Renal cortex interstitium (tissue), 15 donors: Measurements from ENCODE around the gene SOX6. TPM values are rescaled to one million over a fixed set of nuclear protein-coding genes. Genes with fewer than 3 reads are reported as not detected.
A peak's percentile ranks its signal among the peaks of the same experiment; 100 is the strongest.
"Not testable (repeated sequence)": the region's sequence is repeated elsewhere in the genome, so short reads cannot be mapped to it uniquely, and the experiment has no call there.

Source experiments
- DNase-seq, 11 donors: peaks; one replicate each; pipeline ENCODE4 v3.0.0-alpha.2; 2013; ENCODE audit warnings: low read depth in 9 of 11, low spot score in 4 of 11; ENCODE audit errors: extremely low read depth in 1 of 11
- long read RNA-seq, 16 experiments: transcript quantifications; one replicate each; lab custom pipeline, GENCODE V29; 2026
- polyA plus RNA-seq, 3 donors: library from polyadenylated mRNA; unstranded; fragments of 120-200 nt; gene quantifications; one replicate each; pipeline ENCODE4 v1.2.1, GENCODE V29; 2013; ENCODE audit not compliant: insufficient read length in 3 of 3

The SOX6 gene
- polyA plus RNA-seq: 10 to 100 TPM; 20.4 to 24.9 (median 21.0) TPM
- long read RNA-seq, donor 1, partial matches to known transcripts: 649 of 661 reads
- long read RNA-seq, donor 1, other reads (novel, unspliced or antisense): 12 of 661 reads
- long read RNA-seq, donor 2: 0 reads
- long read RNA-seq, donor 3, partial matches to known transcripts: 574 of 1,094 reads
- long read RNA-seq, donor 3, other reads (novel, unspliced or antisense): 520 of 1,094 reads
- long read RNA-seq, donor 4, partial matches to known transcripts: 642 of 672 reads
- long read RNA-seq, donor 4, other reads (novel, unspliced or antisense): 30 of 672 reads
- long read RNA-seq, donor 5: 0 reads
- long read RNA-seq, donor 6, partial matches to known transcripts: 188 of 467 reads
- long read RNA-seq, donor 6, other reads (novel, unspliced or antisense): 279 of 467 reads
- long read RNA-seq, donor 7, partial matches to known transcripts: 1,123 of 1,157 reads
- long read RNA-seq, donor 7, other reads (novel, unspliced or antisense): 34 of 1,157 reads
- long read RNA-seq, donor 8, partial matches to known transcripts: 250 of 869 reads
- long read RNA-seq, donor 8, other reads (novel, unspliced or antisense): 619 of 869 reads
- long read RNA-seq, donor 9, partial matches to known transcripts: 638 of 682 reads
- long read RNA-seq, donor 9, other reads (novel, unspliced or antisense): 44 of 682 reads
- long read RNA-seq, donor 10, partial matches to known transcripts: 456 of 493 reads
- long read RNA-seq, donor 10, other reads (novel, unspliced or antisense): 37 of 493 reads
- long read RNA-seq, donor 11, partial matches to known transcripts: 8 of 8 reads
- long read RNA-seq, donor 11, other reads (novel, unspliced or antisense): 0 of 8 reads
- long read RNA-seq, donor 12: 0 reads
- long read RNA-seq, donor 13: 0 reads
- long read RNA-seq, donor 14, partial matches to known transcripts: 475 of 916 reads
- long read RNA-seq, donor 14, other reads (novel, unspliced or antisense): 441 of 916 reads
- long read RNA-seq, donor 15, partial matches to known transcripts: 0 of 1 reads
- long read RNA-seq, donor 15, other reads (novel, unspliced or antisense): 0 of 1 reads
- long read RNA-seq, donor 16, partial matches to known transcripts: 1,338 of 1,469 reads
- long read RNA-seq, donor 16, other reads (novel, unspliced or antisense): 131 of 1,469 reads

- DNase-seq: peak in 4 of 11 donors; percentile 7 to 33 (median 18)
Observed at GRCh38 chr11:16356057-16356760, at the start of gene SOX6. Gene SOX6, minus strand, starts transcription at chr11:16356546. Its CDS starts 15,298 bp downstream, at chr11:16341248.

- DNase-seq: no peak
Observed at GRCh38 chr11:16404781-16405285, 48.5 kb upstream of the SOX6 start.

GRCh38 chr11:16403851-16404250 is 47.5 kb upstream of the SOX6 start:
- DNase-seq: no peak

GRCh38 chr11:16403448-16403803 is 47.1 kb upstream of the SOX6 start:
- DNase-seq: no peak

- DNase-seq: no peak
Observed at GRCh38 chr11:16402654-16403447, 46.5 kb upstream of the SOX6 start.

GRCh38 chr11:16397390-16397789 is 41.0 kb upstream of the SOX6 start:
- DNase-seq: no peak

- no peak for DNase-seq
Observed at GRCh38 chr11:16395601-16396000, 39.3 kb upstream of the SOX6 start.

- no peak for DNase-seq
Observed at GRCh38 chr11:16394947-16395346, 38.6 kb upstream of the SOX6 start.

GRCh38 chr11:16393340-16393739 is 37.0 kb upstream of the SOX6 start:
- DNase-seq: no peak

GRCh38 chr11:16392616-16393015 is 36.3 kb upstream of the SOX6 start:
- DNase-seq: no peak

GRCh38 chr11:16390826-16391225 is 34.5 kb upstream of the SOX6 start:
- not testable (repeated sequence) for DNase-seq

GRCh38 chr11:16385099-16385498 is 28.8 kb upstream of the SOX6 start:
- DNase-seq: no peak

- no peak for DNase-seq
Observed at GRCh38 chr11:16382638-16383380, 26.5 kb upstream of the SOX6 start.

- DNase-seq: no peak
Observed at GRCh38 chr11:16382186-16382585, 25.8 kb upstream of the SOX6 start.

GRCh38 chr11:16380941-16381568 is 24.7 kb upstream of the SOX6 start:
- DNase-seq: no peak

- no peak for DNase-seq
Observed at GRCh38 chr11:16378906-16379305, 22.6 kb upstream of the SOX6 start.

- DNase-seq: no peak
Observed at GRCh38 chr11:16377746-16378145, 21.4 kb upstream of the SOX6 start.
